Activated CD4-positive, alpha-beta T cell treated with anti-CD3 and anti-CD28 coated beads, Interleukin-2, amount 50 U/mL, for 4 hours (primary cell): ENCODE measurements around the gene GDPD5.
A peak's percentile ranks its signal among the peaks of the same experiment; 100 is the strongest.

ENCODE experiments used
- DNase-seq, 2 experiments: peaks; one replicate each; pipeline ENCODE4 v3.0.0-alpha.2; 2020

The GDPD5 gene

GRCh38 chr11:75469785-75470405, 55.8 kb downstream of the GDPD5 start:
- DNase-seq, result no peak

GRCh38 chr11:75468534-75469340, 57.0 kb downstream of the GDPD5 start:
- no peak for DNase-seq

DNA sequence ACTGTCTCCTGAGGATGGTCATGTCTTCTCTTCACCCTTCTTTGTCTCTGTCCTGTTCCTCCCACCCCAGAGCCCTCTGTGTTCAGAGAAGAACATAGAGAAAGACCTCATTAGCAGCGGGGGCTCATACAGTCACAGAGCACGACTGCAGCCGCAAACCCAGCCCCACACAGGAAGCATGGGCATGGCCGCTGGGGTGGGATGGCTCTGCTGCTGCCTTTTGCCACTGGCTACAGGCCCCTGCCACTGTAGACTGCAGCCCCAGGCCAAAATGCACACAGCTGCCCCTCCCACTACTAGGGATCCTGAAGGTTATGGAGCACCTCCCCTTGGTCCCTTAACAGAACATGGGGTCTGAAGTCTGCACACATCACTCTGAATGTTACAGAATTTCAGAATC, 57.9 kb downstream of the GDPD5 start:
- DNase-seq, result no peak

DNA sequence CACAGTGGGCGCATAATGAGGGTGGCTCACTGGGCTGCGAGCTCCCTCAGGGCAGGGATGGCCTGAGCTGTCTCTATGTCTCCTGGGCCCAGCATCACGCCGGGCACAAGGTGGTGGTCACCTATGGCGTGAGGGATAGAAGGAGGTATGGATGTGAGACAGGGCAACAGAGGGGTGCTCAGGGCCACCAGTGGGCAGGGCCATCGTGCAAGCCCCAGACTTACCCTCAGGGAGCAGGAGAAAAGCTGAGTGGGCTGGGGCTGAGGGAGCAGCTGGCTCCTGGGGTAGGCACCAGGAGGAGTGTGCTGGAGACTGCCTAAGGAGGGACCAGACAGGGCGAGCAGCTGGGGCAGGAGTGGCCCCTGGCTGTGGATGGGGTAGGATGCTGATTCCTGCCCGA, 58.4 kb downstream of the GDPD5 start:
- no peak for DNase-seq

DNA sequence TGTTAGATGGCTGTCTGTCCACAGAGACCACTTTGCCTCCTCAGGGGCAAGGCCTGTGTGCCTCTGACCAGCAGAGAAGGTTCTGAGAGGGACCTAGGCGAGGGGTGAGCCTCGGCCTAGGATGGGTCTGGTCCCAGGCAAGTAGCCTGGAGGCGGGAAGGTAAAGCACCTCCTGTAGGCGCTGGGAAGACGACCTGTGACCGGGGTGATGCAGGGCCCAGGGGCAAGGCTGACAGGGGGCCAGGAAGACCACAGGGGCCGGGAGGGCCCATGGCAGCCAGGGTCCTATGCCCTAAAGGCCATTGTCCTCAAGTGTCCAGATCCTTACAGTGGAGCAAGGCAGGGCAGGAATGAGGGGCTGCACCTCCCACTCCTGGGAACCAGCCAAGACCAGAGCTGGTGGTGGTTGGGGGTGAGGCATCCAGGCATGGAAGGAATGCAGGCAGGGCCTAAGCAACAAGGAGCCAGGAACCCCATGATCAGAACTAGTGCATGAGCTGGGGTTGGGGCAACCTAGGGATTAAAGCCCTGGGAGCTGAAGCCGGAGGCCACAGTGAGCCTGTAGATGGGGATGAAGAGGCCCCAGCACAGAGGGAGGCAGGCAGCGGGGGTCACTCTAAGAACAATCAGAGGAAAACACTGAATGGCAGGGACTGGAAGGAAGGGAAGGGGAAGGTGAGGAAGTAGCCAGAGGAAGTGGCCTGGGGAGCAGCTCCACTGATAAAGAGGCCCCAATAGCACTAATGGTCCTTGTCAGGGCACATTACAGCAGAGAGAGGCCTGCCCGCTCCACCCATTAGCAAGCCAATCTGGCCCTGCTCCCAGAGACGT, 59.8 kb downstream of the GDPD5 start:
- DNase-seq, result no peak

DNA sequence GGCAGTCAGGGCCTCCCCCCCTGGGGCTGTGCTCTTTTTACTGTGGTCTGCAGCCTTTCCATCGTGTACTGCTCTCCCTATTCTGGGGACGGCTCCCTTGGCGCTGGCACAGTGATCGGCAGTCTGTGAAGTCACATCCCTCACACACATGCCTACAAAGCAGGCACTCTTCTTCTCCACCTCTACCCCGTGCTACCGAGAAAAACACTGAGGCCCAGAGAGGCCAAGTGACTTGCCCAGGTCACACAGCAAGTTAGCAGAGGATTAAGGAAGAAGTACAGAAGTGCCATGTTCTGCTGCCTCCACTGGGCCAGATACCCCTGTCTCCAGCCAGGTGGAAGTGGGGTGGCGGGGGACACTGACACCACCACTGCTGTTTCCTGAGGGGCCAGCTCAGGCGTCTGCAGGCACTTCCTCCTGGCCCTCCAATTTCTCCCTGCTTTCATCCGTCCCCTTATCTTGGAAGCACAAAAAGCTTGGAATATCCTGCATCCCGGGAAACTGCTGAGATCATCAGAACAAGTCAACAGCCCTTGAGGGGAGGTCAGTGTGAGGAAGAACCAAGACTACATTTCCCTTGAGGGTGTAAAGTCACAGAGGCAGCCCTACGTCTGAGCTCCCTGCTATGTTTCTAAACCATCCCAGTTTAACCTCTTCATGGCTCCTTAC, 62.5 kb downstream of the GDPD5 start:
- DNase-seq, result no peak

GRCh38 chr11:75462117-75462653, 63.6 kb downstream of the GDPD5 start:
- DNase-seq, result no peak

DNA sequence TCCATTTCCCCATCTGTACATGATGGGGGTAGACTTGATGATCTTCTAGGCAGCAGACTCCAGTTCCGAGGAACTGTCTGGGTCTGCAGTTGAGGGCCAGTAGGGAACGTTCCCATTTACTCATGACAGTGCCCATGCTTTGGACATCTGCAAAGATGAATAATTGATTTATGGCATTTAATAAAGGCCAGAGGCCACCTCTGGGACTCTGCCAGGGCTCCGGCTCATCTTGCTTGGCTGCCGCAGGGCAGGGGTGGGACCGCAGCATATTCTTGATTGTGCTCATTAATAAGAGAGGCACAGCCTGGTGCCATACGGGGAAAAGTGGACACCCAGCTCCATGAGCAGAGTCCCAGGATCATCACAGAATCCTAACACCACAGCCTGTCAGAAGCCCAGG, 64.6 kb downstream of the GDPD5 start:
- no peak for DNase-seq

DNA sequence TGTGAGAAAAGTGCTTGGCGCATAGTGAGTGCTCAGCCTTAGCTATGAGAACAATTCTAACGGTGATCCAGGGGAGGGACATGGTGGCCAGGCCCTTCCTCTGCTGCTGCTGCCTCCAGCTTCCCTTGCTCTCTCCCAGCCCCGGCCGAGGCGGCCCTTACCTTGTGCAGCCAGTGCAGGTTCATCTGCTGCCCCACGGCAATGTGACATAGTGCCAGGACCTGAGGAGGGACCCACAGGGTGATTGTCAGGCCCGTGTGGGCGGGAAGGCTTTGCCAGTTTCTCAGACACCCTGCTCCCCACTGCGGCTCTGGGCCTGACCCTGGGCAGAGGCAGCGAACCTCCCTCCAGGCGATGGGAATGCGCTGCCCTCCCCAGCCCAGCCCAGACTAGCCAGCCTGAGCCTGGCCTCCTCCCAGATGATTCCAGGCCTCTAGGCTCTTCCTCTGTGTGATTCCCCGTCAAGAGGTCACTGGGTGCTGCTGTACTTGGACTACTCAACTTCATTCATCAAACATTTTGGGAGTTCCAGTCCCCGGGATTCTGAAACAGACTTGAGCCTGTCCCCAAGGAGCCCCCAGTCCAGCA, 69.1 kb downstream of the GDPD5 start:
- no peak for DNase-seq

- DNase-seq, result no peak
These were observed 70.8 kb downstream of the GDPD5 start for GRCh38 chr11:75454987-75455386.

GRCh38 chr11:75453916-75454655, 71.7 kb downstream of the GDPD5 start:
- DNase-seq, result no peak

- DNase-seq, result peak in 1 of 2 experiments; percentile 11
These were observed 74.6 kb downstream of the GDPD5 start for GRCh38 chr11:75450826-75451821.

DNA sequence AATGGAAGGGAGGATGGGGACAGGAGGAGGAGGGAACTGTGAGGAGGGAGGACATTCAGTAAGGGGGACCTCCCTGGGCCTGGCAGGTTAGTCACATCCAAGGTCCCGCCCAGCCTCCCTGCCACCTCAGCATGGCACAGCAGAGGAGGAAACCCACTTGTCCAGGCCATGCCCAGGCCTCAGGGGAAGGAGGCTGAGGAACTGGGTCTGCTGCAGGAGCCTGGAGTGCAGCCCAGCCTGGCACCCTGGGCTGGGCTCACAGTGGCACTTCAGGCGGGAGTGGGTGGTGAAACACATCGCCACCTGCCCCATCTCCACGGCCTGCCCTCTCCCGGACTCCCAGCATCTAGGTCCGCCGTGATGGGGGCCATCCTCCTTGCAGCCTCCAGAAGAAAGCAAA, 75.5 kb downstream of the GDPD5 start:
- DNase-seq, result no peak

DNA sequence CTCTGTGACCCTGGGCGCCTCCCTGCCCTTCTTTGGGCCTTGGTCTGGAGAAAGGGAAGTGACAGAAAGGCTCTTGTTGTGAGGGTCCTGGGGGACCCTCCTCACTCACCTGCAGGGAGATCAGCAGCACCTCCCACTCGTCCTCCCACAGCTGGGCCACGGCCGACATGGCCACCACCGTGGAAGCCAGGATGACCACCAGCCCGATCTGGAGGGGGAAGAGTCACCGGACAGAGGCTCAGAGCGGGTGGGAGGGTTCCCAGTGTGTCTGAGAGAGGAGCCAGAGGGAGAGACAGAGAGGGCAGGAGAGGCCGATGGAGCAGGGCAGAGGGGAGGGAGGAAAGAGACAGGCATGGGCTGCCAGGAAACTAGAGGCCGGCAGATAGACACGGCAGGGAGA, 76.0 kb downstream of the GDPD5 start:
- DNase-seq, result no peak

DNA sequence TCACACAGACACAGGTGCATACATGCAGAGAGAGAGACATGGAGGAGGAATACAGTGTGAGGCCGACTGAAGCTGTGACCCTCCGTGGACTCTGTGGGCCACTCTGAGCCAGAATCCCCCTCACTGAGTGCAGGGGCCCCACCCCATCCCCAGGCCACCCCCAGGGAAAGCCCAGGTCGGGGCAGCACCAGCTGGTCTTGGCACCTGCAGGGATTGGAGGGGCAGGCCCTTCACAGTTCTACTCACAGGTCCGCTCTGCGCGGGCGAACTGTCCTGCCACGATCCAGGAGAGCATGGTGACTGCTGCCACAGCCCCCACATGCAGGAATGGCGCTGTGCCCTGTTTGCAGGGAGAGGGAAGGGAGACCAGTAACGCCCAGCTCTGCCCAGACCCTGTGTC, 76.5 kb downstream of the GDPD5 start:
- no peak for DNase-seq

DNA sequence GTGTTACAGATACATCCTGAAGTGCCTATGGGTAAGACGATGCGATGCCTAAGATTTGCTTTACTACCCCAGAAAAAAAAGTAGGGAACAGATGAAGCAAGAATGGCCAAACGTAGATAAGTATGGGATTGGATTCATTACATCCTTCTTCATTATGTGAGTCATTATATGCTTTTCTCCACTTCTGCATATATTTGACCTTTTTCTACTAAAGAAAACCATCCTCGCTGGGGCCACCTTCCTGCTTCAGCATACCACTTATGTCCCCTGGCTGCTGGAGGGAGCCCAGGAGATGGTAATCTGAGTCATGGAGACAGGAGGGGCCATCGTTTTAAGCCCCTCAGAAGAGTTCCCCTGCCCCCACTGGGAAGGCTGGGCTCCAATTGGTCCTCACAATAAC, 78.3 kb downstream of the GDPD5 start:
- DNase-seq, result no peak

GRCh38 chr11:75445315-75445953, 80.3 kb downstream of the GDPD5 start:
- DNase-seq, result peak; percentile 67 to 74

- no peak for DNase-seq
These were observed 82.7 kb downstream of the GDPD5 start for GRCh38 chr11:75443043-75443442.

- no peak for DNase-seq
These were observed 83.4 kb downstream of the GDPD5 start for GRCh38 chr11:75442161-75442885.
